Measurements from ENCODE around the gene ZBTB3. TPM values are rescaled to one million over a fixed set of nuclear protein-coding genes. Genes with fewer than 3 reads are reported as not detected.

ZBTB3 gene
- total and polyA plus RNA-seq, 2 of the 13 experiments (the other 11 are each of a cell fraction or from before 2014, with no cell fraction given), result 3.4 to 5.2 TPM

DNA sequence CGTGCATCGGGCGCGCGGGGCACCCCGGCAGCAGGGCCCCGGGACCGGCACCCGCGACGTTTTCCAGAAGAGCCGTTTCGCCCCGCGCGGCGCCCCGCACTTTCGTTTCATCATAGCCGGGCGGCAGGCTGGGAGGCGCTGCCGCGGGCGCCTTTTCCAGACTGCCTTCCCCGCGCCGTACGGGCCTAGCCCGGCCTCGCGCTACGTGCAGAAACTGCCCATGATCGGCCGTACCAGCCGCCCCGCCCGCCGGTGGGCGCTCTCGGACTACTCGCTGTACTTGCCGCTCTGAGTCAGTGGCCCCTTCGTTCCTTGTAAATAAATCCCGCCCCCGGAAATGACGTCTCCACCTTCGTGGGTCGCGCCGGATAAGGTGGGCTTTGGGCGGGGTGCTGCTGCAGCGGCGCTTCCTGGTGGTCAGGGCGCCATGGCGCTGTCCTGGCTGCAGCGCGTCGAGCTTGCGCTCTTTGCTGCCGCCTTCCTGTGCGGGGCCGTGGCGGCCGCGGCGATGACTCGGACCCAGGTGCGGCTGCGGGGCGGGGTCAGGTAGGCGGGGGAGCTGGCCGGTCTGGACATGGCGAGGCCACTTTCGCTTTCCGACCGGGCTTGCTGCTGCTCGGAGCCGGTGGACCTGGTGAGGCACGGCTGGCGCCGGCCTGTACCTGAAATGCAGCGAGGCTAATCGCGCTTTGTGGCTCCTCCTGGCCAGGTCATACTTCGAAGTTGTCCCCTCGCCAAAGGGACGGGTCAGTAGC, 33.2 kb upstream of the ZBTB3 start, which contains the start of gene TMEM179B:
TSS of gene TMEM179B (plus strand) at position 398 of the 755 bp plus-strand sequence. CDS start at position 428, 30 bp downstream.
- peak; percentile 77 for ATAC-seq
- in situ Hi-C loops (cut with HindIII; ENCODE audit: extremely low pct_ligation_motif_present, low pct_unique_long_range_greater_than_20kb), result loop anchor here (5.0 kb wide), 2 partner anchors 45 to 90 kb away; partner anchors contain the start of genes STX5 and TEX54
- peak; percentile 64 for FAIRE-seq
- TF ChIP-seq ZNF235 (CRISPR knock-in tag; IDR thresholded peaks at IDR 0.05; ENCODE audit: borderline replicate concordance) (no peak), JARID2 (CRISPR knock-in tag; IDR thresholded peaks at IDR 0.05; ENCODE audit: insufficient replicate concordance) (peak; percentile 29), IRX3 (CRISPR knock-in tag; IDR thresholded peaks at IDR 0.05; ENCODE audit: borderline replicate concordance, low read depth) (peak; percentile 92; the same call in 1 of the 2 replicates), FOXK2 (IDR thresholded peaks at IDR 0.05) (no peak), EHMT2 (IDR thresholded peaks at IDR 0.05; ENCODE audit: borderline replicate concordance, low read depth, low read length) (no peak), DR1 (CRISPR knock-in tag; IDR thresholded peaks at IDR 0.05) (peak; percentile 75), SIX1 (CRISPR knock-in tag; IDR thresholded peaks at IDR 0.05; ENCODE audit: borderline replicate concordance) (no peak), AGO1 (IDR thresholded peaks at IDR 0.05; ENCODE audit: low read depth, low read length, poor library complexity, severe bottlenecking) (peak; percentile 96), ZNF138 (CRISPR knock-in tag; IDR thresholded peaks at IDR 0.05; ENCODE audit: low read depth) (no peak), XRCC5 (optimal IDR thresholded peaks at IDR 0.05; ENCODE audit: low read length) (peak; percentile 72), NFKB2 (CRISPR knock-in tag; IDR thresholded peaks at IDR 0.05; ENCODE audit: borderline replicate concordance) (peak; percentile 88; the same call in 1 of the 2 replicates), EEA1 (CRISPR knock-in tag; IDR thresholded peaks at IDR 0.05; ENCODE audit: borderline replicate concordance) (peak; percentile 96)
- TF ChIP-seq, protein P1, sequence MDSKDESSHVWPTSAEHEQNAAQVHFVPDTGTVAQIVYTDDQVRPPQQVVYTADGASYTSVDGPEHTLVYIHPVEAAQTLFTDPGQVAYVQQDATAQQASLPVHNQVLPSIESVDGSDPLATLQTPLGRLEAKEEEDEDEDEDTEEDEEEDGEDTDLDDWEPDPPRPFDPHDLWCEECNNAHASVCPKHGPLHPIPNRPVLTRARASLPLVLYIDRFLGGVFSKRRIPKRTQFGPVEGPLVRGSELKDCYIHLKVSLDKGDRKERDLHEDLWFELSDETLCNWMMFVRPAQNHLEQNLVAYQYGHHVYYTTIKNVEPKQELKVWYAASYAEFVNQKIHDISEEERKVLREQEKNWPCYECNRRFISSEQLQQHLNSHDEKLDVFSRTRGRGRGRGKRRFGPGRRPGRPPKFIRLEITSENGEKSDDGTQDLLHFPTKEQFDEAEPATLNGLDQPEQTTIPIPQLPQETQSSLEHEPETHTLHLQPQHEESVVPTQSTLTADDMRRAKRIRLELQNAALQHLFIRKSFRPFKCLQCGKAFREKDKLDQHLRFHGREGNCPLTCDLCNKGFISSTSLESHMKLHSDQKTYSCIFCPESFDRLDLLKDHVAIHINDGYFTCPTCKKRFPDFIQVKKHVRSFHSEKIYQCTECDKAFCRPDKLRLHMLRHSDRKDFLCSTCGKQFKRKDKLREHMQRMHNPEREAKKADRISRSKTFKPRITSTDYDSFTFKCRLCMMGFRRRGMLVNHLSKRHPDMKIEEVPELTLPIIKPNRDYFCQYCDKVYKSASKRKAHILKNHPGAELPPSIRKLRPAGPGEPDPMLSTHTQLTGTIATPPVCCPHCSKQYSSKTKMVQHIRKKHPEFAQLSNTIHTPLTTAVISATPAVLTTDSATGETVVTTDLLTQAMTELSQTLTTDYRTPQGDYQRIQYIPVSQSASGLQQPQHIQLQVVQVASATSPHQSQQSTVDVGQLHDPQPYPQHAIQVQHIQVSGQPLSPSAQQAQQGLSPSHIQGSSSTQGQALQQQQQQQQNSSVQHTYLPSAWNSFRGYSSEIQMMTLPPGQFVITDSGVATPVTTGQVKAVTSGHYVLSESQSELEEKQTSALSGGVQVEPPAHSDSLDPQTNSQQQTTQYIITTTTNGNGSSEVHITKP (CRISPR knock-in tag; IDR thresholded peaks at IDR 0.05; ENCODE audit: low read depth), result no peak
- TF ChIP-seq, protein P2, sequence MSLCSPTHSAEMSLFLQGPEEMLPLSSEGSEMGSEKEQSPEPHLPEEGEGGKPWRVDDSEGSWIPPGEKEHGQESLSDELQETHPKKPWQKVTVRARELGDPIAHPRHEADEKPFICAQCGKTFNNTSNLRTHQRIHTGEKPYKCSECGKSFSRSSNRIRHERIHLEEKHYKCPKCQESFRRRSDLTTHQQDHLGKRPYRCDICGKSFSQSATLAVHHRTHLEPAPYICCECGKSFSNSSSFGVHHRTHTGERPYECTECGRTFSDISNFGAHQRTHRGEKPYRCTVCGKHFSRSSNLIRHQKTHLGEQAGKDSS (CRISPR knock-in tag; IDR thresholded peaks at IDR 0.05; ENCODE audit: borderline replicate concordance, low read depth), result peak; percentile 91; the same call in 1 of the 2 replicates
- TF ChIP-seq, protein P3, sequence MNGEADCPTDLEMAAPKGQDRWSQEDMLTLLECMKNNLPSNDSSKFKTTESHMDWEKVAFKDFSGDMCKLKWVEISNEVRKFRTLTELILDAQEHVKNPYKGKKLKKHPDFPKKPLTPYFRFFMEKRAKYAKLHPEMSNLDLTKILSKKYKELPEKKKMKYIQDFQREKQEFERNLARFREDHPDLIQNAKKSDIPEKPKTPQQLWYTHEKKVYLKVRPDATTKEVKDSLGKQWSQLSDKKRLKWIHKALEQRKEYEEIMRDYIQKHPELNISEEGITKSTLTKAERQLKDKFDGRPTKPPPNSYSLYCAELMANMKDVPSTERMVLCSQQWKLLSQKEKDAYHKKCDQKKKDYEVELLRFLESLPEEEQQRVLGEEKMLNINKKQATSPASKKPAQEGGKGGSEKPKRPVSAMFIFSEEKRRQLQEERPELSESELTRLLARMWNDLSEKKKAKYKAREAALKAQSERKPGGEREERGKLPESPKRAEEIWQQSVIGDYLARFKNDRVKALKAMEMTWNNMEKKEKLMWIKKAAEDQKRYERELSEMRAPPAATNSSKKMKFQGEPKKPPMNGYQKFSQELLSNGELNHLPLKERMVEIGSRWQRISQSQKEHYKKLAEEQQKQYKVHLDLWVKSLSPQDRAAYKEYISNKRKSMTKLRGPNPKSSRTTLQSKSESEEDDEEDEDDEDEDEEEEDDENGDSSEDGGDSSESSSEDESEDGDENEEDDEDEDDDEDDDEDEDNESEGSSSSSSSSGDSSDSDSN (CRISPR knock-in tag; IDR thresholded peaks at IDR 0.05), result peak; percentile 84

More for the DNA sequence above, 33.2 kb upstream of the ZBTB3 start, which contains the start of gene TMEM179B:
- Histone ChIP-seq H3K4me3 (replicated peaks in 1 of 3; ENCODE audit: insufficient read depth in 1 of 3, low read depth in 2 of 3, low read length in 3 of 3) (peak within 1 kb of the TSS; percentile 65 to 88 (median 81)), H2AFZ (ENCODE audit: low read length) (no peak within 1 kb of the TSS), H4K20me1 (ENCODE audit: insufficient read depth, low read length) (no peaks in the 10 kb centered on the region), H3K27me3 (ENCODE audit: control insufficient read depth in 1 of 2, insufficient read depth in 2 of 2, low read length in 2 of 2) (no peaks in the 10 kb centered on the region; a peak in 1 of 5 replicates), H3K9ac (ENCODE audit: insufficient read depth, low read depth, low read length) (peak within 1 kb of the TSS; percentile 89), H3K36me3 (replicated peaks in 1 of 2; ENCODE audit: control insufficient read depth in 1 of 2, insufficient read depth in 2 of 2, low read length in 2 of 2) (peaks cover 10 to 24% of the 10 kb centered on the region in 2 experiments), H3K79me2 (ENCODE audit: insufficient read depth, low read length) (peaks cover 31% of the 10 kb centered on the region), H3K4me2 (ENCODE audit: low read depth, low read length) (peak within 1 kb of the TSS; percentile 67), H3K4me1 (ENCODE audit: insufficient read depth, low read length) (peaks cover 45% of the 10 kb centered on the region), H3K9me3 (ENCODE audit: low read length) (no peaks in the 10 kb centered on the region), H3K27ac (ENCODE audit: extremely low read length, insufficient read depth, low read length) (peak within 1 kb of the TSS; percentile 79)
- intact Hi-C loops (cut with micrococcal nuclease; ENCODE audit: unreplicated experiment), result loop anchor here (2.0 kb wide), 5 partner anchors 18 to 94 kb away; partner anchors contain the start of genes NXF1, SLC3A2 and TTC9C
- POLR2A ChIA-PET, result interaction anchor here (0.7 to 9.1 kb wide), 28 partner anchors 10 to 196 kb away, joined by 3 to 201 read pairs (median 5); partner anchors contain the start of genes C11orf98, CSKMT, HNRNPUL2 and NXF1
- WGBS (ENCODE audit: low lambda C conversion rate), result 0% methylated on average over 3 of the region's 88 CpGs
- no TSS peak for BruUV-seq (replicated peaks)
- CTCF ChIA-PET (ENCODE audit: low intra/inter-chr PET ratio, low total read pairs), result interaction anchor here (0.6 to 2.6 kb wide), 3 partner anchors 54 to 84 kb away, joined by 3 to 25 read pairs (median 13); no protein-coding TSS in a partner anchor
- peak; percentile 96 for DNase-seq (ENCODE audit: low spot score)
